MM.1S (cell line): Measurements from ENCODE around the gene MXI1.
"Not testable (repeated sequence)": the region's sequence is repeated elsewhere in the genome, so short reads cannot be mapped to it uniquely, and the experiment has no call there.

ENCODE experiments used
- CTCF ChIP-seq: fragments of 300-600 bp; sonication (generic); IDR thresholded peaks from 2 replicates; pipeline ENCODE4 v1.5.1; 2016; ENCODE audit warnings: antibody characterized with exemption, low read length, mixed read lengths
- EZH2 ChIP-seq: fragments of 300-600 bp; sonication (generic); optimal IDR thresholded peaks from 2 replicates; pipeline ENCODE3; 2017; ENCODE audit warnings: low read depth, mild to moderate bottlenecking, antibody characterized with exemption, low read length, mixed read lengths

DNA sequence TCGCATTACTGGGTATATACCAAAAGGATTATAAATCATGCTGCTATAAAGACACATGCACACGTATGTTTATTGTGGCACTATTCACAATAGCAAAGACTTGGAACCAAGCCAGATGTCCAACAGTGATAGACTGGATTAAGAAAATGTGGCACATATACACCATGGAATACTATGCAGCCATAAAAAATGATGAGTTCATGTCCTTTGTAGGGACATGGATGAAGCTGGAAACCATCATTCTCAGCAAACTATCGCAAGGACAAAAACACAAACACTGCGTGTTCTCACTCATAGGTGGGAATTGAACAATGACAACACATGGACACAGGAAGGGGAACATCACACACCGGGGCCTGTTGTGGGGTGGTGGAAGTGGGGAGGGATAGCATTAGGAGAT, 40.4 kb downstream of the MXI1 start:
- not testable (repeated sequence) for TF ChIP-seq EZH2, CTCF
